ENCODE measurements around the gene PLCD3. TPM values are rescaled to one million over a fixed set of nuclear protein-coding genes. Genes with fewer than 3 reads are reported as not detected.
A peak's percentile ranks its signal among the peaks of the same experiment; 100 is the strongest.

PLCD3 gene
- total and polyA plus RNA-seq, 2 of the 8 experiments (the other 6 are each of a cell fraction or from before 2014, with no cell fraction given): 26.5 to 48.1 TPM

- TF ChIP-seq EP300 (IDR thresholded peaks at IDR 0.05; ENCODE audit: borderline replicate concordance in 1 of 2, low read depth in 2 of 2, low read length in 2 of 2) (no peak), TCF12 (IDR thresholded peaks at IDR 0.05; ENCODE audit: low read depth, low read length) (no peak), SRF (IDR thresholded peaks at IDR 0.05; ENCODE audit: low read depth, low read length) (no peak), JUND (IDR thresholded peaks at IDR 0.05; ENCODE audit: low read length) (no peak), MAX (IDR thresholded peaks at IDR 0.05) (no peak), SP4 (IDR thresholded peaks at IDR 0.05; ENCODE audit: low read length) (no peak), POLR2A (IDR thresholded peaks at IDR 0.05; ENCODE audit: control extremely low read depth in 1 of 2, low read depth in 2 of 2, low read length in 2 of 2) (peak in 1 of 2 experiments; percentile 66; a peak in 2 of 3 replicates), SIX5 (IDR thresholded peaks at IDR 0.05; ENCODE audit: low read depth, low read length) (no peak), CREB1 (IDR thresholded peaks at IDR 0.05) (no peak), EGR1 (IDR thresholded peaks at IDR 0.05; ENCODE audit: borderline replicate concordance, low read depth, low read length) (no peak), RFX5 (IDR thresholded peaks at IDR 0.05; ENCODE audit: borderline replicate concordance, low read depth, low read length) (no peak), RAD21 (IDR thresholded peaks at IDR 0.05 in 1 of 2, conservative IDR thresholded peaks at IDR 0.05 in 1 of 2; ENCODE audit: low read depth in 2 of 2, low read length in 2 of 2) (no peak), SAP30 (IDR thresholded peaks at IDR 0.05; ENCODE audit: insufficient read depth, insufficient replicate concordance, low read length) (peak; percentile 22), BACH1 (IDR thresholded peaks at IDR 0.05; ENCODE audit: low read length) (no peak), ATF3 (IDR thresholded peaks at IDR 0.05; ENCODE audit: insufficient read depth, low read depth, low read length) (no peak), CEBPB (IDR thresholded peaks at IDR 0.05; ENCODE audit: low read depth, low read length) (no peak), NRF1 (IDR thresholded peaks at IDR 0.05; ENCODE audit: low read depth, low read length) (no peak), SP1 (IDR thresholded peaks at IDR 0.05; ENCODE audit: low read depth, low read length) (no peak), RBBP5 (IDR thresholded peaks at IDR 0.05; ENCODE audit: borderline replicate concordance, low read depth, low read length) (no peak), CHD2 (IDR thresholded peaks at IDR 0.05; ENCODE audit: low read length) (no peak), TBP (IDR thresholded peaks at IDR 0.05; ENCODE audit: low read depth, low read length) (peak; percentile 25; the same call in 1 of the 2 replicates), ATF2 (IDR thresholded peaks at IDR 0.05; ENCODE audit: low read length) (no peak), BRCA1 (IDR thresholded peaks at IDR 0.05; ENCODE audit: low read depth, low read length) (no peak), BCL11A (IDR thresholded peaks at IDR 0.05; ENCODE audit: low read depth in 2 of 2, low read length in 2 of 2) (no peak)
Measured at GRCh38 chr17:45146890-45147580, 14.7 kb upstream of the PLCD3 start (continued).
